Right lobe of liver (tissue), 6 donors: Measurements from ENCODE around the gene CNPPD1. TPM values are rescaled to one million over a fixed set of nuclear protein-coding genes. Genes with fewer than 3 reads are reported as not detected.
A peak's percentile ranks its signal among the peaks of the same experiment; 100 is the strongest.

ENCODE experiments used
- ATAC-seq, 4 donors: fragments of 200-7000 bp; cut with Tn5 transposase; one replicate each; pipeline ENCODE4 v1.9.1; 2020; ENCODE audit warnings: mild to moderate bottlenecking in 4 of 4, moderate library complexity in 4 of 4
- DNase-seq, 3 donors: peaks; one replicate each; pipeline ENCODE4 v3.0.0-alpha.2; 2020
- H3K27ac ChIP-seq, 3 donors: fragments of 200-600 bp; one replicate each; pipeline ENCODE4 v1.8.0; 2022
- H3K27me3 ChIP-seq, 2 donors: fragments of 200-600 bp; one replicate each; pipeline ENCODE4 v1.8.0; 2022
- H3K36me3 ChIP-seq, 4 donors: fragments of 200-600 bp; sonication (generic) in 1 of 4; one replicate each; pipeline versions ENCODE4 v1.5.1 to v1.8.0; 2017 to 2022; ENCODE audit warnings: control low read depth in 1 of 4
- H3K4me1 ChIP-seq, 4 donors: fragments of 200-600 bp; sonication (generic) in 1 of 4; one replicate each; pipeline versions ENCODE4 v1.5.1 to v1.8.0; 2017 to 2022; ENCODE audit warnings: control low read depth in 1 of 4
- H3K4me3 ChIP-seq, 3 donors: fragments of 200-600 bp; one replicate each; pipeline ENCODE4 v1.8.0; 2022
- H3K9me3 ChIP-seq, 4 donors: fragments of 200-600 bp; sonication (generic) in 1 of 4; one replicate each; pipeline versions ENCODE4 v1.5.1 to v1.8.0; 2017 to 2022; ENCODE audit warnings: control low read depth in 1 of 4
- POLR2A ChIP-seq: fragments of 450-650 bp; IDR thresholded peaks from one replicate; pipeline ENCODE4 v1.6.1; 2017; ENCODE audit warnings: antibody characterized with exemption, mild to moderate bottlenecking
- WGBS: methylation state at CpG from one replicate; pipeline ENCODE4 v1.1.6; 2018; ENCODE audit warnings: low coverage, low lambda C conversion rate; ENCODE audit not compliant: insufficient coverage; ENCODE audit errors: missing lambda C conversion rate; 5-methylcytosine and 5-hydroxymethylcytosine counted together
- intact Hi-C, 2 donors: fragments of 100-400 bp; cut with DNase I; formaldehyde crosslinking; loops; one replicate each; pipeline versions ENCODE4 v1.11.2 to v1.14.1; 2022
- total RNA-seq, 6 experiments: library from RNA; depleted of rRNA in 2 of 6; stranded (reverse); fragments of >200 nt in 2 of 6; fragmentation: NEBNext Ultra II Directional in 3 of 6; extraction: Animal tissue kit (Norgen Biotek cat#: 25700) in 3 of 6; gene quantifications; one replicate each; pipeline versions ENCODE4 v1.1.0 to v1.2.4, GENCODE V29; 2016 to 2023
- TF ChIP-seq, protein P1 (sequence below), 4 donors: fragments of 200-600 bp in 3 of 4; fragments of 450-650 bp in 1 of 4; IDR thresholded peaks; one replicate each; pipeline versions ENCODE4 v1.5.1 to v1.8.0; 2016 to 2022; ENCODE audit warnings: antibody characterized with exemption in 4 of 4, mild to moderate bottlenecking in 2 of 4
- donor health status: DM: no; HTN: yes; CAD: no.
- donor health status: DM: no; HTN: no; CAD: no.
- donor health status: DM: no; HTN: no; CAD: no.
- donor health status: DM: no; HTN: yes; CAD: no.
- donor health status: DM: no; HTN: yes; CAD: no.

CNPPD1 gene
- total RNA-seq, 6 experiments from 2014 or later = 22.3 to 37.1 (median 30.2) TPM

DNA sequence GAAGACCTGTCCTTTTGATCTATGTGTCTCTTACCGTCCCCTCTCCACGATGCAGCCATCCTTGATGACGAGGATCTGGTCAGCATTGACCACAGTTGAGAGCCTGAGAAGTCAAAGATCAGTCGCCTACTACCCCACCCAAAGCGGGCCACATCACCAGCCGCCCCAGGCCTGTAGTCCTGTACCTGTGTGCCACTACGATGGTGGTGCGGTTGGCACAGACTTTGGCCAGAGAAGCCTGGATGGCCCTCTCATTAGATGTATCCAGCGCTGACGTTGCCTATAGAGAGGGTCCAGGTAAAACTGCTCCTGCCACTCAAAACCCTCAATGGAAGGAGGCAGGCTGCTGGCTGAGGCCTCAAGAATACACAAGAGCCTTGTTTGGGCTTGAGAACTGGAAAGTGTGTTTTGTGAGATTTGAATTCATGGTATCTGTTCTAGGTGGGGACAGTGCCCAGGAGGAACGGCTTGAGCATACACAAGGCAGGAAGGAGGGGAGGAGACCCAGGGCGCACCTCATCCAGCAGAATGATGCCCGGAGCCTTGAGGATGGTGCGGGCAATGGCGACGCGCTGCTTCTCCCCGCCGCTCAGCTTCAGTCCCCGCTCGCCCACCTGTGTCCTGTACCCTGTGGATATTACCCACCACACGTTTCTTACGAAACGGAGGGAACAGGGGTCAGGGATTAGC lies 33.6 kb upstream of the CNPPD1 start:
- ATAC-seq (no peak), DNase-seq (peak in 1 of 3 donors; percentile 43)
- no peak overlapping the region for H3K27ac ChIP-seq
- no peaks in the 10 kb centered on the region for H3K9me3 ChIP-seq
- peaks cover 0 to 59% (median 5%) of the 10 kb centered on the region in 4 donors for H3K36me3 ChIP-seq
- WGBS = 95% methylated on average over 7 of the region's 24 CpGs
- H3K27me3 ChIP-seq = no peaks in the 10 kb centered on the region
- TF ChIP-seq, protein P1, sequence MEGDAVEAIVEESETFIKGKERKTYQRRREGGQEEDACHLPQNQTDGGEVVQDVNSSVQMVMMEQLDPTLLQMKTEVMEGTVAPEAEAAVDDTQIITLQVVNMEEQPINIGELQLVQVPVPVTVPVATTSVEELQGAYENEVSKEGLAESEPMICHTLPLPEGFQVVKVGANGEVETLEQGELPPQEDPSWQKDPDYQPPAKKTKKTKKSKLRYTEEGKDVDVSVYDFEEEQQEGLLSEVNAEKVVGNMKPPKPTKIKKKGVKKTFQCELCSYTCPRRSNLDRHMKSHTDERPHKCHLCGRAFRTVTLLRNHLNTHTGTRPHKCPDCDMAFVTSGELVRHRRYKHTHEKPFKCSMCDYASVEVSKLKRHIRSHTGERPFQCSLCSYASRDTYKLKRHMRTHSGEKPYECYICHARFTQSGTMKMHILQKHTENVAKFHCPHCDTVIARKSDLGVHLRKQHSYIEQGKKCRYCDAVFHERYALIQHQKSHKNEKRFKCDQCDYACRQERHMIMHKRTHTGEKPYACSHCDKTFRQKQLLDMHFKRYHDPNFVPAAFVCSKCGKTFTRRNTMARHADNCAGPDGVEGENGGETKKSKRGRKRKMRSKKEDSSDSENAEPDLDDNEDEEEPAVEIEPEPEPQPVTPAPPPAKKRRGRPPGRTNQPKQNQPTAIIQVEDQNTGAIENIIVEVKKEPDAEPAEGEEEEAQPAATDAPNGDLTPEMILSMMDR (IDR thresholded peaks at IDR 0.05) = no peak
- TF ChIP-seq POLR2A = no peak
- no peak overlapping the region for H3K4me3 ChIP-seq
- H3K4me1 ChIP-seq = peaks cover 0 to 24% (median 8%) of the 10 kb centered on the region in 4 donors
- intact Hi-C loops = loop anchor here in 1 of 2 donors (5.0 kb wide), 1 partner anchor 48 kb away; the partner anchor contains the start of gene NHEJ1

DNA sequence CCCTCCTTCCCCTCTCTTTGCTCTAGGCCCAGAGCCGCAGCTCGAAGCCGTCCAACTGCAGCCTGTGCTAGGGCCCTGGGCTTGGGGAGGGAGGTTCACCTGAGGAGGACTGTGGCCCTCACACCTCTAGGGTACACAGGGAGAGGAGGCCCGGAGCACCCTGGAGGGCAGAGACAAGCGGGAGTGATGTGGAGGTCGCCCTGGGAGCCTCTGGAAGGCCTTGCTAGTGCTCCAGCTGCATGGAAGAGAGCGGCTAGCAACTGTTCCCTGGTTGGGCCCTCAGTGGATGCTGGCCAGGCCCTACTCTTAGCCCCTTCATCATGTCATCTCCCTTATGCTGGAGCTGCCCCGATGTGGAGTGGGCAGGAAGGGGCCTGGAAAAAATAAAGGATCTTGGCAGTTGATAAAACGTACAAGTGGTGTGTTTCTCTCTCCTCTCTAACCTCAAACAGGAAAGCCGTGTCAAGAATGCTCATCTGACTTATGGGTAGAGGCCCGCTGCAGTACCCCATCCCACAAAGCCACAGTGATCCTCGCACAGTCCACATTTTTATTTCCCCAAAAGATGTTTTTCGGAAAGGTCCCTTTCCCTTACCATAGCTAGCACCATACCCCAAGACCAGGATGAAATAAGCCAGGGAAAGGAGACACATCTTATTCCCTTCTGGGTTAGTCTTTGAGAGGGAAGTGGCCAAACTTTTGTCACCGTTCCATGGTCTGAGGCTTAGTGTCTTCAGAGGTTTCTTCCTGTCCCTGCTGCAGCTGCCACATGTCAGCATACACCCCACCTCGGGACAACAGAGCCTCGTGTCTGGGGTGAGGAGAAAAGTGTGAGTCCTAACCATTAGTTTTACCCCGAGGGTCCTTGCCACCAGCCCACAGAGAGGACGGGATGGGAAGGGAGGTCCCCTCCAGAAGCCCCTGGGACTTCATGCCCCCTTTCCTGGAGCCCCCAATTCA lies 32.8 kb upstream of the CNPPD1 start:
- H3K4me3 ChIP-seq = no peak overlapping the region
- 55% methylated on average over 9 of the region's 18 CpGs for WGBS
- peak overlapping the region in 1 of 3 donors; percentile 95 for H3K27ac ChIP-seq
- intact Hi-C loops = loop anchor here (5.0 kb wide), 2 partner anchors 37 to 47 kb away; partner anchors contain the start of genes NHEJ1 (in 1 of the 2) and SLC23A3 (in 1 of the 2)
- TF ChIP-seq, protein P1 (IDR thresholded peaks at IDR 0.05) = no peak
- no peak for TF ChIP-seq POLR2A
- H3K9me3 ChIP-seq = no peaks in the 10 kb centered on the region
- H3K36me3 ChIP-seq = peaks cover 0 to 51% (median 5%) of the 10 kb centered on the region in 4 donors
- no peaks in the 10 kb centered on the region for H3K27me3 ChIP-seq
- H3K4me1 ChIP-seq = peaks cover 0 to 24% (median 8%) of the 10 kb centered on the region in 4 donors
- DNase-seq = no peak
- ATAC-seq = no peak

DNA sequence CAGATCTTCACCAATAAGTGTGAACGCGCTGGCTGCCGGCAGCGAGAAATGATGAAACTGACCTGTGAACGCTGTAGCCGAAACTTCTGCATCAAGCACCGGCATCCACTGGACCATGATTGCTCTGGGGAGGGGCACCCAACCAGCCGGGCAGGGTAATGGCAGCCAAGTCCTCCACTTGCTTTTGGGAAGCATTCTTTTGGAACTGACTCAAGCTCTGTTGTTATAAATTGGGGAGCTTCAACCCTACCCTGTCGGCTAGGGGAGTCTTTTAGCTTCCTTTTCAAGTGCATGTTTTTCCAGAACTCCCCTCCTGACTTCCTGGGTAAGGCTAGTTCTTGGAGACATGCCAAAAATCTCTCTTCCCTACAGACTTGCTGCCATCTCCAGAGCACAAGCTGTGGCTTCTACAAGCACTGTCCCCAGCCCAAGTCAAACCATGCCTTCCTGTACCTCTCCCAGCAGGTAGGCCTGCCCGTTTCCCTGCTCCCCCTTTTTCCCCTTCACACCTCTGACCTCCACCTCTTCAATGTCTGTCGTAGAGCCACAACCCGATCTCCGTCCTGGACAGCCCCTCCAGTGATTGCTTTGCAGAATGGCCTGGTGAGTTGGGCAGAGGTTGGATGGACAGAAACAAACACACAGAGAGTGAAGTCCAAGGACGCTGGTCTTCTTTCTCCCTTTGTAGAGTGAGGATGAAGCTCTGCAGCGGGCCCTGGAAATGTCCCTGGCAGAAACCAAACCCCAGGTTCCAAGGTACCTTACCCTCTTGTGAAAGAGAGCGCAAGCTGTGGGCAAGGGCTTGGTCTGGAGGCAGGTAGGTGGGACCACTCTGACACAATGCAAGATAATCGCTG lies 31.4 kb upstream of the CNPPD1 start:
- Histone ChIP-seq H3K4me3 (peak overlapping the region in 2 of 3 donors; percentile 82 to 84), H3K36me3 (peaks cover 0 to 37% (median 5%) of the 10 kb centered on the region in 4 donors), H3K27me3 (no peaks in the 10 kb centered on the region), H3K4me1 (peaks cover 0 to 24% (median 8%) of the 10 kb centered on the region in 4 donors), H3K27ac (peak overlapping the region in 2 of 3 donors; percentile 93 to 95), H3K9me3 (no peaks in the 10 kb centered on the region)
- WGBS = 25% methylated on average over 16 of the region's 17 CpGs
- intact Hi-C loops = loop anchor here in 1 of 2 donors (5.0 kb wide), 1 partner anchor 36 kb away; the partner anchor contains the start of gene SLC23A3
- ATAC-seq (peak in 3 of 4 donors; percentile 4 to 8 (median 5)), DNase-seq (no peak)
- TF ChIP-seq POLR2A = no peak
- TF ChIP-seq, protein P1 (IDR thresholded peaks at IDR 0.05) = no peak
